Measurements from ENCODE around the gene PFKM.

DNA sequence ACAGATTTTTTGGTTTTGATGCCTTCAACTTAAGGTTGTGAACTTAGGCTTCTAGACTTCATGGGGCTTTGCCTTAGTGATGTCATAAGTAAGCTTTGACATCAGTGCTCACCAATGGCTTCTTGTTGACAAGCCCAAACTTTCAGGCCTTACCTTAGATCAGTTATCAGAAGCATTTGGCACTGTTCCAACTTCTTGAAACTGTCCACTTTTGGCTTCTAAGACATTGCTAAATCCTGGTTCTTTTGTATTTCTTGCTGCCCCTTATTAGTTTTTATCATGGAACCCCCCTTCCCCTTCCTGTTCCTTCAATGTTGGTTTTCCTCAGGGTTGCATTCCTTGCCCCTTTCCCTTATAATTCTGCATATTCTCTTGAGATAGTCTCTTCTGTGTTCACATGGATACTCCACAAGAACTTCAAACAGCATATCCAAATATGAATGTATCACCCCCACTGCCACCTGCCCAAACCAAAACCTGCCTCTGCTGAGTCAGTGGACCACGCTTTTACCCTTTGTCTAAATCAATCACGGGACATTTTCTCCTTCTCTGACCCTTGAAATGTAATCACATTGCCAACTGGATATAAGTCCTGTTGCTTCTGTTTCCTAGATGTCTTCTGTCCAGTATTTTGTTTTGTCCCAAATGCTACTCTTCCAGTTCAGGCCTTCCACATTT, 7.9 kb downstream of the PFKM start:
- TF ChIP-seq, protein P1, sequence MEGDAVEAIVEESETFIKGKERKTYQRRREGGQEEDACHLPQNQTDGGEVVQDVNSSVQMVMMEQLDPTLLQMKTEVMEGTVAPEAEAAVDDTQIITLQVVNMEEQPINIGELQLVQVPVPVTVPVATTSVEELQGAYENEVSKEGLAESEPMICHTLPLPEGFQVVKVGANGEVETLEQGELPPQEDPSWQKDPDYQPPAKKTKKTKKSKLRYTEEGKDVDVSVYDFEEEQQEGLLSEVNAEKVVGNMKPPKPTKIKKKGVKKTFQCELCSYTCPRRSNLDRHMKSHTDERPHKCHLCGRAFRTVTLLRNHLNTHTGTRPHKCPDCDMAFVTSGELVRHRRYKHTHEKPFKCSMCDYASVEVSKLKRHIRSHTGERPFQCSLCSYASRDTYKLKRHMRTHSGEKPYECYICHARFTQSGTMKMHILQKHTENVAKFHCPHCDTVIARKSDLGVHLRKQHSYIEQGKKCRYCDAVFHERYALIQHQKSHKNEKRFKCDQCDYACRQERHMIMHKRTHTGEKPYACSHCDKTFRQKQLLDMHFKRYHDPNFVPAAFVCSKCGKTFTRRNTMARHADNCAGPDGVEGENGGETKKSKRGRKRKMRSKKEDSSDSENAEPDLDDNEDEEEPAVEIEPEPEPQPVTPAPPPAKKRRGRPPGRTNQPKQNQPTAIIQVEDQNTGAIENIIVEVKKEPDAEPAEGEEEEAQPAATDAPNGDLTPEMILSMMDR (IDR thresholded peaks at IDR 0.05): no peak
- TF ChIP-seq POLR2A (IDR thresholded peaks at IDR 0.05): no peak

Measured in ovary (tissue), 3 donors.